ENCODE results near the gene TEX2.

DNA sequence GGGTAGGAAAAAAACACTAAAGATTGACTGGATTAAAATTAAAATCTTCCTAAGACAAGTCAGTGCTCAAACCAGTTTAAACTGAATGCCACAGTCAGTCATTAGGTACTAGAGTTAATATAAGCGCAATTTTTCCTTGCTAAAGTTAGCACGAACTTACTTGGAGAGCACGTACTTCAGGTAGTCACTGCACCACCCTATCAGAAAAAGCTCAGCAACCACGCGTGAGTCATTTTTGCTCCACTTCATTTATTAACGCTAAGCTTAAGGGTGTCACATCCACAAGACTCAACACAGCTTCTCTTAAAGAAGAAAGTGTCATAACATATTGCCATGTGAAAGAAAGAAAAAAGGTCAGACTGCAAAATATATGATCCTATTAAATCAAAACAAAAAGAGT is 53.1 kb downstream of the TEX2 start:
- no peak for TF ChIP-seq CTCF (IDR thresholded peaks at IDR 0.05; ENCODE audit: extremely low read depth in 1 of 2, insufficient read depth in 1 of 2, low read depth in 1 of 2, low read length in 2 of 2)
- TF ChIP-seq POLR2A (IDR thresholded peaks at IDR 0.05; ENCODE audit: low read depth, low read length): no peak
- no peak for TF ChIP-seq EZH2 (IDR thresholded peaks at IDR 0.05; ENCODE audit: borderline replicate concordance, low read depth, low read length, severe bottlenecking)
- no peak for TF ChIP-seq POLR2AphosphoS5 (IDR thresholded peaks at IDR 0.05; ENCODE audit: insufficient read depth, low read depth, low read length)
- TF ChIP-seq MAX (IDR thresholded peaks at IDR 0.05; ENCODE audit: insufficient read depth, insufficient read length): no peak
- TF ChIP-seq GATA2 (IDR thresholded peaks at IDR 0.05; ENCODE audit: insufficient read depth, insufficient read length, low read depth, low read length): no peak
- no peak for TF ChIP-seq JUN (IDR thresholded peaks at IDR 0.05; ENCODE audit: borderline replicate concordance, insufficient read depth, insufficient read length, low read depth)

All from endothelial cell of umbilical vein (primary cell).